Loucy (cell line): ENCODE results near the gene JPH3.

Experiments used
- H2AFZ ChIP-seq: fragments of 200-600 bp; sonication (generic); 2 replicates; pipeline ENCODE4 v1.6.0; 2016; ENCODE audit warnings: antibody characterized with exemption, mild to moderate bottlenecking, low read length, moderate library complexity
- H3F3A ChIP-seq: fragments of 200-600 bp; 2 replicates; pipeline ENCODE4 v1.6.0; 2016; ENCODE audit warnings: antibody characterized with exemption, low read depth, mild to moderate bottlenecking
- H3K27me3 ChIP-seq: fragments of 200-600 bp; sonication (generic); 2 replicates; pipeline ENCODE4 v1.6.1; 2014; ENCODE audit warnings: low read length, mild to moderate bottlenecking; ENCODE audit not compliant: insufficient read depth, poor library complexity, severe bottlenecking
- H3K36me3 ChIP-seq: fragments of 200-600 bp; sonication (generic); 2 replicates; pipeline ENCODE4 v1.6.1; 2016; ENCODE audit warnings: low read length; ENCODE audit not compliant: insufficient read depth
- H3K4me1 ChIP-seq: fragments of 200-600 bp; sonication (generic); 2 replicates; pipeline ENCODE4 v1.5.1; 2014; ENCODE audit warnings: low read length, mild to moderate bottlenecking; ENCODE audit not compliant: insufficient read depth, poor library complexity, severe bottlenecking
- H3K4me2 ChIP-seq: fragments of 200-600 bp; sonication (generic); 2 replicates; pipeline ENCODE4 v1.6.0; 2014; ENCODE audit warnings: antibody characterized with exemption, low read length, low read depth, mild to moderate bottlenecking; ENCODE audit not compliant: poor library complexity, severe bottlenecking
- H3K4me3 ChIP-seq: fragments of 200-600 bp; sonication (generic); 2 replicates; pipeline ENCODE4 v1.5.1; 2014; ENCODE audit warnings: low read length, mild to moderate bottlenecking, mixed read lengths; ENCODE audit not compliant: poor library complexity, severe bottlenecking
- H3K79me2 ChIP-seq: fragments of 200-600 bp; sonication (generic); 2 replicates; pipeline ENCODE4 v1.6.1; 2014; ENCODE audit warnings: low read length; ENCODE audit not compliant: insufficient read depth
- H3K9ac ChIP-seq: fragments of 200-600 bp; sonication (generic); 2 replicates; pipeline ENCODE4 v1.6.0; 2014; ENCODE audit warnings: mild to moderate bottlenecking, low read depth, low read length, moderate library complexity; ENCODE audit not compliant: poor library complexity, severe bottlenecking
- H3K9me2 ChIP-seq: fragments of 200-600 bp; sonication (generic); replicated peaks from 2 replicates; pipeline ENCODE4 v1.6.1; 2016; ENCODE audit warnings: low read depth, low read length, mixed read lengths
- H3K9me3 ChIP-seq: fragments of 200-600 bp; sonication (generic); 2 replicates; pipeline ENCODE4 v1.6.1; 2014; ENCODE audit warnings: mild to moderate bottlenecking, antibody characterized with exemption, low read length, low read depth; ENCODE audit not compliant: insufficient read depth
- H4K20me1 ChIP-seq: fragments of 200-600 bp; sonication (generic); 2 replicates; pipeline ENCODE4 v1.6.0; 2014; ENCODE audit warnings: antibody characterized with exemption, low read length, mild to moderate bottlenecking; ENCODE audit not compliant: insufficient read depth, poor library complexity, severe bottlenecking
- CTCF ChIP-seq: fragments of 200-600 bp; sonication (generic); conservative IDR thresholded peaks from 2 replicates; pipeline ENCODE4 v1.5.1; 2014; ENCODE audit warnings: mild to moderate bottlenecking, antibody characterized with exemption, low read length
- EZH2phosphoT487 ChIP-seq: fragments of 200-600 bp; IDR thresholded peaks from 2 replicates; pipeline ENCODE4 v1.6.1; 2018; ENCODE audit warnings: antibody characterized with exemption, mild to moderate bottlenecking, moderate library complexity, borderline replicate concordance

Gene JPH3

DNA sequence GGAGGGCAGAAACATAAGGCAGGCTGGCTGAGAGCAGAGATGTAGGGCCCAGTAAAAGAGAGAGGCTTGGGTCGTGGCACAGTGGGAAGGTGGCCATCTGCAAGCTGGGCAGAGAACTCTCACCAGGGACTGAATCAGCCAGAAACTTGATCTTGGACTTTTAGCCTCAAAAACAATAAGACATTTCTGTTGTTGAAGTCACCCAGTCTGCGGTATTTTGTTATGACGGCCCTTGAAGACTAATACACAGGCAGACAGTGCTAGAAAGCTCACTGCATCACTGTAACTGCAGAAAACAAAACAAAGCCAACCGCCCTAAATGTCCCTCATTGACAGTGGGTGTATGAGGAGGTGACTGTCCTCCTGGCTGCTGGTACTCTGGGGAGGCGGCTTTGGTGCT, 3.9 kb upstream of the JPH3 start:
- Histone ChIP-seq H3K9me2 (no peaks in the 10 kb centered on the region), H3K4me3 (no peak overlapping the region), H2AFZ (no peak overlapping the region), H3K79me2 (no peaks in the 10 kb centered on the region), H3K27me3 (no peaks in the 10 kb centered on the region), H3K9ac (no peak overlapping the region), H3K4me1 (no peaks in the 10 kb centered on the region), H3K9me3 (no peaks in the 10 kb centered on the region), H3K36me3 (no peaks in the 10 kb centered on the region), H3K4me2 (no peak overlapping the region), H4K20me1 (no peaks in the 10 kb centered on the region), H3F3A (no peaks in the 10 kb centered on the region)
- TF ChIP-seq CTCF (no peak), EZH2phosphoT487 (no peak)

GRCh38 chr16:87600246-87600645, 2.1 kb upstream of the JPH3 start:
- Histone ChIP-seq H3K79me2 (no peaks in the 10 kb centered on the region), H3K27me3 (no peaks in the 10 kb centered on the region), H3K4me3 (no peak overlapping the region), H2AFZ (no peak overlapping the region), H3K9me2 (no peaks in the 10 kb centered on the region), H3K9ac (no peak overlapping the region), H3K4me2 (no peak overlapping the region), H3K36me3 (no peaks in the 10 kb centered on the region), H3K4me1 (no peaks in the 10 kb centered on the region), H4K20me1 (no peaks in the 10 kb centered on the region), H3F3A (no peaks in the 10 kb centered on the region), H3K9me3 (no peaks in the 10 kb centered on the region)
- TF ChIP-seq CTCF (no peak), EZH2phosphoT487 (no peak)

GRCh38 chr16:87601401-87601981, 817 bp upstream of the JPH3 start:
- H2AFZ ChIP-seq = no peak overlapping the region
- no peaks in the 10 kb centered on the region for H3K9me3 ChIP-seq
- no peaks in the 10 kb centered on the region for H4K20me1 ChIP-seq
- no peaks in the 10 kb centered on the region for H3K36me3 ChIP-seq
- no peak overlapping the region for H3K9ac ChIP-seq
- H3K4me3 ChIP-seq = no peak overlapping the region
- H3K4me1 ChIP-seq = no peaks in the 10 kb centered on the region
- no peaks in the 10 kb centered on the region for H3K27me3 ChIP-seq
- TF ChIP-seq CTCF (no peak), EZH2phosphoT487 (no peak)
- no peaks in the 10 kb centered on the region for H3F3A ChIP-seq
- H3K79me2 ChIP-seq = no peaks in the 10 kb centered on the region
- no peaks in the 10 kb centered on the region for H3K9me2 ChIP-seq
- H3K4me2 ChIP-seq = no peak overlapping the region
